MCF 10A (cell line): ENCODE results near the gene RAPGEF6. TPM values are rescaled to one million over a fixed set of nuclear protein-coding genes. Genes with fewer than 3 reads are reported as not detected.
A peak's percentile ranks its signal among the peaks of the same experiment; 100 is the strongest.

Experiments used
- BruUV-seq: library from RNA; stranded (reverse); fragments of 400-500 nt; replicated peaks from 2 replicates; lab custom pipeline; 2021; lab: Mats Ljungman, UMichigan
- CTCF ChIA-PET: fragments of 300-600 bp; sonication (Branson Sonifier 250); formaldehyde crosslinking; extraction: SDS; loops from one replicate; lab custom pipeline; 2021; ENCODE audit warnings: antibody characterized with exemption, inconsistent platforms; lab: Yijun Ruan, JAX
- POLR2A ChIA-PET: fragments of 300-600, 350-650 bp; sonication (Branson Sonifier 250); formaldehyde crosslinking; extraction: SDS; loops from one replicate; lab custom pipeline; 2020; ENCODE audit warnings: antibody characterized with exemption, inconsistent platforms; lab: Yijun Ruan, JAX
- DNase-seq: peaks from one replicate; pipeline ENCODE4 v3.0.0-alpha.2; 2018; ENCODE audit not compliant: unreplicated experiment
- H3K27ac Mint-ChIP-seq: one replicate; pipeline ENCODE4 v1.8.0; 2022; ENCODE audit warnings: mild to moderate bottlenecking, low read depth, mixed read lengths; ENCODE audit not compliant: unreplicated experiment
- H3K27me3 Mint-ChIP-seq: one replicate; pipeline ENCODE4 v1.8.0; 2022; ENCODE audit warnings: mixed read lengths; ENCODE audit not compliant: insufficient read depth, unreplicated experiment
- H3K36me3 Mint-ChIP-seq: one replicate; pipeline ENCODE4 v1.8.0; 2022; ENCODE audit warnings: mild to moderate bottlenecking, moderate library complexity, mixed read lengths; ENCODE audit not compliant: insufficient read depth, unreplicated experiment
- H3K4me1 Mint-ChIP-seq: one replicate; pipeline ENCODE4 v1.8.0; 2022; ENCODE audit warnings: mixed read lengths; ENCODE audit not compliant: insufficient read depth, unreplicated experiment
- H3K4me3 Mint-ChIP-seq: one replicate; pipeline ENCODE4 v1.8.0; 2022; ENCODE audit warnings: mild to moderate bottlenecking, moderate library complexity, mixed read lengths; ENCODE audit not compliant: unreplicated experiment
- H3K9me3 Mint-ChIP-seq: one replicate; pipeline ENCODE4 v1.8.0; 2022; ENCODE audit warnings: mixed read lengths; ENCODE audit not compliant: unreplicated experiment
- intact Hi-C: fragments of 100-400 bp; cut with micrococcal nuclease; formaldehyde crosslinking; loops from 2 replicates; pipeline ENCODE4 v1.14.1; 2022
- total RNA-seq: library from RNA; stranded (reverse); gene quantifications from 2 replicates; pipeline ENCODE4 v1.2.3, GENCODE V29; 2022
- TF ChIP-seq, protein P1 (sequence below): fragments of 200-600 bp; IDR thresholded peaks from one replicate; pipeline ENCODE4 v1.8.0; 2022; ENCODE audit warnings: antibody characterized with exemption, mild to moderate bottlenecking; ENCODE audit not compliant: unreplicated experiment

The RAPGEF6 gene
- total RNA-seq, 1 experiment from 2014 or later = 20.5 TPM

DNA sequence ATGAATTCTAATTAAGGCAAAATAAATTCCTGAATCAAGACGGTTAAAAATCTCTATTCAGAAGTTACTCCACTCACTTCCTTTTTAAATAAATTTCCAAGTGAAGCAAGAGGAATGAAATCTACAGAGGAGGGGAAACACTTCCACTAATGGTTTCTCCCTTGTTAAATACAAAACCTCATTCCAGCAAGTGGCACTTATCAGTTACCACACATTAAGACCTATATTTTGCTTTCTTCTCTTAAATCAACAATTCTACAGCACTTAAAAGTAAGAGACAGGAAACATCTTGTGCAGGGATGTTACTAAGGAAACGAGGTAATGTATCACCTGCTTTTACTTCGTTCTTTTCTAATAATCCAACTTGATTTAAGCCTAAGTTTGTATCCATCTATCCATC is 172.6 kb downstream of the RAPGEF6 start:
- no peak for DNase-seq
- Mint-ChIP-seq H3K27me3 (no peaks in the 10 kb centered on the region), H3K4me1 (peaks cover 10% of the 10 kb centered on the region), H3K36me3 (peaks cover 33% of the 10 kb centered on the region), H3K27ac (no peak overlapping the region), H3K9me3 (no peaks in the 10 kb centered on the region), H3K4me3 (no peak overlapping the region)
- intact Hi-C loops = no loop called here
- no TSS peak for BruUV-seq
- CTCF ChIA-PET = interaction anchor here (0.8 kb wide), 1 partner anchor 39 kb away, joined by 5 read pairs; no protein-coding TSS in a partner anchor
- POLR2A ChIA-PET = no interaction called here
- TF ChIP-seq, protein P1, sequence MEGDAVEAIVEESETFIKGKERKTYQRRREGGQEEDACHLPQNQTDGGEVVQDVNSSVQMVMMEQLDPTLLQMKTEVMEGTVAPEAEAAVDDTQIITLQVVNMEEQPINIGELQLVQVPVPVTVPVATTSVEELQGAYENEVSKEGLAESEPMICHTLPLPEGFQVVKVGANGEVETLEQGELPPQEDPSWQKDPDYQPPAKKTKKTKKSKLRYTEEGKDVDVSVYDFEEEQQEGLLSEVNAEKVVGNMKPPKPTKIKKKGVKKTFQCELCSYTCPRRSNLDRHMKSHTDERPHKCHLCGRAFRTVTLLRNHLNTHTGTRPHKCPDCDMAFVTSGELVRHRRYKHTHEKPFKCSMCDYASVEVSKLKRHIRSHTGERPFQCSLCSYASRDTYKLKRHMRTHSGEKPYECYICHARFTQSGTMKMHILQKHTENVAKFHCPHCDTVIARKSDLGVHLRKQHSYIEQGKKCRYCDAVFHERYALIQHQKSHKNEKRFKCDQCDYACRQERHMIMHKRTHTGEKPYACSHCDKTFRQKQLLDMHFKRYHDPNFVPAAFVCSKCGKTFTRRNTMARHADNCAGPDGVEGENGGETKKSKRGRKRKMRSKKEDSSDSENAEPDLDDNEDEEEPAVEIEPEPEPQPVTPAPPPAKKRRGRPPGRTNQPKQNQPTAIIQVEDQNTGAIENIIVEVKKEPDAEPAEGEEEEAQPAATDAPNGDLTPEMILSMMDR = no peak

DNA sequence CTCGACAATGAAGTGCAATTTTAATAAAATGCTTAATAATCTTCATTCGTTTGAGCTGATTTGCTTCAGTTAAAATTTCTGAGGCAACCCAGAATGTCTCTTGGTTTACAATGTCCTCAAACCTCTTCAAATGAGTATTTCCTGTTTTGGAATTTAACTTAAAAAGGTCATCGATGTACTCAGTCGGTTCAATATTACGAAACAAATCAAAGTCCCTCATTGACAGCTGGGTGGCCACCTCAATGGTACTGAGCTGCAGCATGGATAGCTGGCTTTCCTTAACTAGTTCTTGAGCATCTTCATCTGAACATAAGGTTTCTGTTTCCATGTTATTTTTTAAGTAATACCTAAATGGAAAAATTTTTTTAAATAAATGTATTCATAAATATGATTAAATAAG is 173.3 kb downstream of the RAPGEF6 start:
- POLR2A ChIA-PET = interaction anchor here (1.0 kb wide), 1 partner anchor 18 kb away, joined by 3 read pairs; no protein-coding TSS in a partner anchor
- intact Hi-C loops = no loop called here
- DNase-seq = no peak
- H3K27ac Mint-ChIP-seq = no peak overlapping the region
- BruUV-seq = no TSS peak
- no peaks in the 10 kb centered on the region for H3K27me3 Mint-ChIP-seq
- TF ChIP-seq, protein P1 = no peak
- H3K36me3 Mint-ChIP-seq = peaks cover 33% of the 10 kb centered on the region
- no peak overlapping the region for H3K4me3 Mint-ChIP-seq
- peaks cover 10% of the 10 kb centered on the region for H3K4me1 Mint-ChIP-seq
- CTCF ChIA-PET = interaction anchor here (0.8 kb wide), 1 partner anchor 38 kb away, joined by 5 read pairs; no protein-coding TSS in a partner anchor
- no peaks in the 10 kb centered on the region for H3K9me3 Mint-ChIP-seq

DNA sequence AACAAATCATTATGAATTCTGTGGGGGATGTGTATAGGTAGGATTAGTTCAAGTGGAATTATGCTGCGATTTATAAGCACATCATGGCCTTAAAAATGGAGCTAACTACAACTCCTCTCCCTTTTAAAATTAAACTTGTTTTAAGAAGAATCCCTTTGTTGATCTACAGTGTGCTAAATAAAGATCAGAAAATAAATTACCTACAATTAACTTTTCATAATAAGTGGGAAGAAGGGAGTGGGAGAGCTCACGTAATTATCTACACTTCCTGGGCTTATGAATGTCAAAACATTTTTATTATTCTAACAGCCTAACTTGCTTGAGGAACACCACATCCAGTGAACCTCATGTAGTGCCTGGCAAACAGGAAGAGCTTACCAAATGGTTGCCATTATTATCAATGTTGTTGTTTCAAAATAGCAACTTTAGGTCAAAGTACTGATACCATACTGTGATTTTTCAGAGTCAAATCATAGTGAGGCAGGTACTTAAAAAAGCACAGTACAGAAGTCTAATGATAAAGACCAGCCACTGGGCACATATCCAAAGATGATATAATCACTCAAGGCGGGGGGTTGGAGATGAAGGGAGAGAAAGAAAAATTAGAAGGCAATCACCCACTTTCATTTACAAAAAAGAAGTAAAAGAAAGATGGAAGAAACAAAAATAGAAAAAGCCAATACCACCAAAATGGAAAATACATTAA is 174.0 kb downstream of the RAPGEF6 start:
- peaks cover 33% of the 10 kb centered on the region for H3K36me3 Mint-ChIP-seq
- no TSS peak for BruUV-seq
- CTCF ChIA-PET = interaction anchor here (0.6 kb wide), 1 partner anchor 18 kb away, joined by 5 read pairs; no protein-coding TSS in a partner anchor
- POLR2A ChIA-PET = interaction anchor here (1.0 kb wide), 1 partner anchor 18 kb away, joined by 3 read pairs; no protein-coding TSS in a partner anchor
- TF ChIP-seq, protein P1 = no peak
- H3K27ac Mint-ChIP-seq = peak overlapping the region; percentile 20
- H3K9me3 Mint-ChIP-seq = no peaks in the 10 kb centered on the region
- DNase-seq = no peak
- intact Hi-C loops = no loop called here
- peaks cover 3% of the 10 kb centered on the region for H3K4me1 Mint-ChIP-seq
- H3K4me3 Mint-ChIP-seq = no peak overlapping the region
- H3K27me3 Mint-ChIP-seq = no peaks in the 10 kb centered on the region

DNA sequence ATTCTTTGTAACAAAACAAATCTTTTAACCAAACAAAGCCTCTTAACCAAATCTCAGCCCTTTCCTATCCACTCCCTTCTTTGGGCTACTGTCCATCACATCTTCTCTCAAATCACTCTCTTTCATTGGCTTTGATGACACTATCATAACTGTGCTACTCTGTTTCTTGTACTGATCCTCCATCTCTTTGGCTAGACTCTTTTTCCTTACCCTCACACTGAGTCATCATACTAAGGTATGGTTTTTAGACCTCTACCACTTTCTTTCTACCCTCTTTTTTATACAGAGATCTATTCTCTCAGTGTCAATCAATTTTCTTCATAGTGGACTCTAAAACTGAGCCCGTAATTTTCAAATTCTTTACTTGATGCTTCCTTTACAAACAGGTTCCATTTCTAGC is 174.9 kb downstream of the RAPGEF6 start:
- POLR2A ChIA-PET = no interaction called here
- CTCF ChIA-PET = no interaction called here
- H3K9me3 Mint-ChIP-seq = no peaks in the 10 kb centered on the region
- DNase-seq = no peak
- no peak overlapping the region for H3K4me3 Mint-ChIP-seq
- no peaks in the 10 kb centered on the region for H3K4me1 Mint-ChIP-seq
- no peak overlapping the region for H3K27ac Mint-ChIP-seq
- no peaks in the 10 kb centered on the region for H3K27me3 Mint-ChIP-seq
- TF ChIP-seq, protein P1 = no peak
- intact Hi-C loops = no loop called here
- peaks cover 27% of the 10 kb centered on the region for H3K36me3 Mint-ChIP-seq
- BruUV-seq = no TSS peak
